Measurements from ENCODE around the gene GADD45A. TPM values are rescaled to one million over a fixed set of nuclear protein-coding genes. Genes with fewer than 3 reads are reported as not detected.
"Not testable (repeated sequence)": the region's sequence is repeated elsewhere in the genome, so short reads cannot be mapped to it uniquely, and the experiment has no call there.

The GADD45A gene
- total and polyA plus RNA-seq, 9 of the 15 experiments (the other 6 are each of a cell fraction or from before 2014, with no cell fraction given), result 21.3 to 156 (median 62.1) TPM

DNA sequence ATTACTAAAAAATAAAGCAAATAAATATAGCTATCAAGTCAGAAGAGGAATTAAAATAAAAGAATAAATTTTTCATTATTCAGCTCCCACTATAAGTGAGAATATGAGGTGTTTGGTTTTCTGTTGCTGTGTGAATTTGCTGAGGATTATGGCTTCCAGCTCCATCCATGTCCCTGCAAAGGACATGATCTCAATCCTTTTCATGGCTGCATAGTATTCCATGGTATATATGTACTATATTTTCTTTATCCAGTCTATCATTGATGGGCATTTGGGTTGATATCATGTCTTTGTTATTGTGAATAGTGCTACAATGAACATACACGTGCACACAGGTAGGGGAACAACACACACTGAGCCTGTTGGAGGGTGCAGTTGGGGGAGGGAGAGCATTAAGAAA is 27.8 kb upstream of the GADD45A start:
- CTCF ChIA-PET (ENCODE audit: low intra/inter-chr PET ratio), result not testable (repeated sequence)

DNA sequence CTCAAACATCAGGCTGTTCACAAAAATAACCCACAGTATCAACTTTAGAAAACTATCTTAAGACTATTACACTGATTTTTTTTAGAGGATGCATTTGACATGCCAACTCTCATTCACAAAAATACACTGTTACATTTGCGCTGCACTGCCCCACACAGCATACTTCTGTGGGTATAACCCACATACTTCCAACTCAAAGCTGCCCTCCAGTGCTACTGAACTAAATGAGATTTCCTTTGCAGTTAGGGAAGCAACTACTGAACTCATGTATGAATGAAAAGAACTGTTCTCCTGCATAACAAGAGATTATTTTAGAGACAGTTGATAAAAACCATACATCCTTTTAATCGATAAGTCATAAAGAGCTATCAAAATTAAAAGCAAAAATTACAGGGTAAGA is 25.8 kb upstream of the GADD45A start:
- H3K4me2 ChIP-seq (ENCODE audit: insufficient read depth, low read length), result no peak overlapping the region
- ATAC-seq (no peak), DNase-seq (ENCODE audit: extremely low read depth in 1 of 4, low spot score in 3 of 4) (no peak), FAIRE-seq (no peak)
- ChIA-PET CTCF (ENCODE audit: low intra/inter-chr PET ratio) (no interaction called here), POLR2A (no interaction called here)
- in situ Hi-C loops (cut with MboI), result no loop called here
- H3K4me3 ChIP-seq, result no peak overlapping the region
- H3K4me1 ChIP-seq (replicated peaks in 1 of 2; ENCODE audit: control insufficient read depth in 2 of 2, insufficient read depth in 2 of 2, low read length in 2 of 2), result peaks cover 0 to 4% of the 10 kb centered on the region in 2 experiments; a peak in 2 of 5 replicates
- no peaks in the 10 kb centered on the region for H3K9me3 ChIP-seq (replicated peaks; ENCODE audit: control insufficient read depth, insufficient read depth, low read depth, low read length)
- H3K9me1 ChIP-seq (ENCODE audit: control insufficient read depth, insufficient read depth, low read length), result no peaks in the 10 kb centered on the region
- no peak for TF ChIP-seq ZNF778 (CRISPR knock-in tag; IDR thresholded peaks at IDR 0.05)
- H4K20me1 ChIP-seq (replicated peaks; ENCODE audit: control insufficient read depth, insufficient read depth, low read length), result no peaks in the 10 kb centered on the region
- intact Hi-C loops (cut with micrococcal nuclease), result no loop called here
- H3K9ac ChIP-seq (ENCODE audit: insufficient read depth in 1 of 2, low read depth in 2 of 2, low read length in 2 of 2), result no peak overlapping the region
- H3K27me3 ChIP-seq (ENCODE audit: control insufficient read depth in 2 of 2, insufficient read depth in 2 of 2, low read length in 2 of 2), result no peaks in the 10 kb centered on the region
- no peaks in the 10 kb centered on the region for H3K36me3 ChIP-seq (ENCODE audit: control insufficient read depth, insufficient read depth, low read length)
- H3K27ac ChIP-seq (ENCODE audit: extremely low read depth, low read depth, low read length), result no peak overlapping the region
- no TSS peak for BruUV-seq (replicated peaks)
- H2AFZ ChIP-seq (ENCODE audit: low read depth, low read length), result no peak overlapping the region
- 87% methylated on average over 2 of the region's 2 CpGs for WGBS (ENCODE audit: insufficient coverage, low coverage, missing lambda C conversion rate)
- H3K79me2 ChIP-seq (ENCODE audit: control insufficient read depth, insufficient read depth, low read length), result no peaks in the 10 kb centered on the region

More for the DNA sequence above, 27.8 kb upstream of the GADD45A start:
- H3K79me2 ChIP-seq (ENCODE audit: control insufficient read depth, insufficient read depth, low read length); H3K4me3 ChIP-seq; H3K9me3 ChIP-seq (replicated peaks; ENCODE audit: control insufficient read depth, insufficient read depth, low read depth, low read length); POLR2A ChIA-PET; H4K20me1 ChIP-seq (replicated peaks; ENCODE audit: control insufficient read depth, insufficient read depth, low read length); H3K27me3 ChIP-seq (ENCODE audit: control insufficient read depth in 2 of 2, insufficient read depth in 2 of 2, low read length in 2 of 2); ATAC-seq; BruUV-seq (replicated peaks); H3K9me1 ChIP-seq (ENCODE audit: control insufficient read depth, insufficient read depth, low read length); in situ Hi-C loops (cut with MboI); H3K36me3 ChIP-seq (ENCODE audit: control insufficient read depth, insufficient read depth, low read length); H3K27ac ChIP-seq (ENCODE audit: extremely low read depth, low read depth, low read length); H3K9ac ChIP-seq (ENCODE audit: insufficient read depth in 1 of 2, low read depth in 2 of 2, low read length in 2 of 2); FAIRE-seq; H2AFZ ChIP-seq (ENCODE audit: low read depth, low read length); intact Hi-C loops (cut with micrococcal nuclease); H3K4me2 ChIP-seq (ENCODE audit: insufficient read depth, low read length); DNase-seq (ENCODE audit: extremely low read depth in 1 of 4, low spot score in 3 of 4); H3K4me1 ChIP-seq (replicated peaks in 1 of 2; ENCODE audit: control insufficient read depth in 2 of 2, insufficient read depth in 2 of 2, low read length in 2 of 2): not testable (repeated sequence)
- 11% methylated on average over 1 of the region's 1 CpG for WGBS (ENCODE audit: insufficient coverage, low coverage, missing lambda C conversion rate)
- TF ChIP-seq ZNF146 (CRISPR knock-in tag; IDR thresholded peaks at IDR 0.05; ENCODE audit: unreplicated experiment) (peak; percentile 97), RBM25 (IDR thresholded peaks at IDR 0.05; ENCODE audit: low read depth, low read length, severe bottlenecking) (peak; percentile 77)
